Measurements from ENCODE around the gene CADM2.

DNA sequence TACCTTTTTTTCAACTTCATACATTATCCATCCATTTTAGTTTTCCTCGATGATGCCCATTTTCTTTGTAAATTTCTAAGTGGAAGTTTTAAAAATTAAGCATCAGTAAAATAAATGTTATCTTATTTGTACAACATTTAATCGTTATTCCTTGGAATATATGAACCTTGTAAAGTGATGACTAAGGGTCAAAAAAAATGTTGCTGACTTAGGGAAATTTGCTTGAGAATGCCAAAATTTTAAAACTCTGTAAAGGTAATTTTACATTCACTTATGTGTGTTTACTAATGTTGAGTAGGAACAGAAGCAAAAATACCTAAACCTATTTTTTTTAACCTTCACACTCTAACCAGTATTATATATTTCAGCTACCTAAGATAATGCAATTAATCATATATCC, 1115.0 kb downstream of the CADM2 start:
- TF ChIP-seq EZH2 (IDR thresholded peaks at IDR 0.05; ENCODE audit: insufficient read depth, poor library complexity, severe bottlenecking) (no peak), EZH2phosphoT487 (IDR thresholded peaks at IDR 0.05; ENCODE audit: insufficient read depth, low read depth) (no peak)
